Measurements from ENCODE around the gene ZFP91.

The ZFP91 gene

DNA sequence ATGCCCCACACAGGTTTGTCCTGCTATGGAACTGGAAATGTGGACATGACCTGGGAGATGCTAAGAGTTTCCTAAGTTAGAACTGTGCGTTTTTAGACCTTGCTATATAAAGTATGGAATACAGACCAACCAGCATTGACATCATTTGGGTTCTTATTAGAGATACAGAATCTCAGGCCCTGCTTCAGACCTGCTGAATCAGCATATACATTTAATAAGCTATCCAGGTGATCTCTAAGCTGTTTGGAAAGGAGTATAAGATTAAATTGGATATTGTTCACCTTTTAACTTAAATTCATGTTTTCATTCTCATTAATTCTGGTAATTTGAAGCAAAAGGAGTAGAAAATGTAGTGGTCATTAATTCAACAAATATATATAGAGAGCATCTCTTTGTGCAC lies 36.7 kb downstream of the ZFP91 start:
- H3K4me3 ChIP-seq (ENCODE audit: low read depth, low read length): no peak overlapping the region
- TF ChIP-seq, protein P1, sequence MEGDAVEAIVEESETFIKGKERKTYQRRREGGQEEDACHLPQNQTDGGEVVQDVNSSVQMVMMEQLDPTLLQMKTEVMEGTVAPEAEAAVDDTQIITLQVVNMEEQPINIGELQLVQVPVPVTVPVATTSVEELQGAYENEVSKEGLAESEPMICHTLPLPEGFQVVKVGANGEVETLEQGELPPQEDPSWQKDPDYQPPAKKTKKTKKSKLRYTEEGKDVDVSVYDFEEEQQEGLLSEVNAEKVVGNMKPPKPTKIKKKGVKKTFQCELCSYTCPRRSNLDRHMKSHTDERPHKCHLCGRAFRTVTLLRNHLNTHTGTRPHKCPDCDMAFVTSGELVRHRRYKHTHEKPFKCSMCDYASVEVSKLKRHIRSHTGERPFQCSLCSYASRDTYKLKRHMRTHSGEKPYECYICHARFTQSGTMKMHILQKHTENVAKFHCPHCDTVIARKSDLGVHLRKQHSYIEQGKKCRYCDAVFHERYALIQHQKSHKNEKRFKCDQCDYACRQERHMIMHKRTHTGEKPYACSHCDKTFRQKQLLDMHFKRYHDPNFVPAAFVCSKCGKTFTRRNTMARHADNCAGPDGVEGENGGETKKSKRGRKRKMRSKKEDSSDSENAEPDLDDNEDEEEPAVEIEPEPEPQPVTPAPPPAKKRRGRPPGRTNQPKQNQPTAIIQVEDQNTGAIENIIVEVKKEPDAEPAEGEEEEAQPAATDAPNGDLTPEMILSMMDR (IDR thresholded peaks at IDR 0.05; ENCODE audit: insufficient read depth, low read depth, low read length, missing control alignments): no peak
- no peak for DNase-seq (ENCODE audit: low read depth)

DNA sequence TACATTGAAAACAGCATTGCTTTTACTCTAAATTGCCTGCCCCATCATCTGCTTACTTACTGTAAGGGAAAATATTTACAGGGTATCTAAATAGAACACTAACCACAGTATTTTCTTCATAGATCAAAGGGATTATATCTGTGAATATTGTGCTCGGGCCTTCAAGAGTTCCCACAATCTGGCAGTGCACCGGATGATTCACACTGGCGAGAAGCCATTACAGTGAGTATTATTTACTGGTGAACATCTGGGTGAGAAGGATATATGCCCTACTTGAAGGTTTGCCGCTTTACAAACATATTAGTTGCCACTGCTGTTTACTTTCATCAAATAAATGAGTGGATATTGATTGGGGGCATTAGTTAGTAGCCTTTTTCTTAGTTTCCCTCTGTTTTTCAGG lies 37.7 kb downstream of the ZFP91 start:
- DNase-seq (ENCODE audit: low read depth): no peak
- H3K4me3 ChIP-seq (ENCODE audit: low read depth, low read length): no peak overlapping the region
- TF ChIP-seq, protein P1 (IDR thresholded peaks at IDR 0.05; ENCODE audit: insufficient read depth, low read depth, low read length, missing control alignments): no peak

DNA sequence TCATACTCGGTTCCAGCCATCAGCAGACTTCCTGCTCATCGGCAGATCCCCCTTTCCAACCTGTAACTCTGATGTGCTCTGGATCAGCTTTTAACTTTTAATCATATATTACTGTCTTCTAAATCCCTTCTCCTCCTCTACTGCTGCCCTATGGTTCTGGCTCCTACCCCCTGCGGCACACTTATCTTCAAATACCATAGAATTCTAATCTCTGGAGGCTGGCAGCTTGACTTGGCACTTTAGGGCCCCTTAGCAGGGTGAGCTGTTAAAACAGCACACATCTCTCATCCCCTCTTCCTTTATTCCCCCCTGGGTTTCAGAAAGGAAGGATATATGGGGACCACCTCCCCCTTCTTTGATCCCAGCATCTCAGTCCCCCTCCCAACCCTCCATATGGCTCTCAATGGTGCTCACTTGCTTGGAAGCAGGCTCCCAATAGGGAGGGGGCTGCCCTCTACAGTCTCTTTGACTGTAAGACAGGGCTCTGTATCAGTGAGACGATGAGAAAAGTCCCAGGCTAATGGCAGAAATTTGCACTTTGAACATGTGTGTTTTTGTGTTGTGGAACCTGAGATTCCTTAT lies 39.2 kb downstream of the ZFP91 start:
- no peak overlapping the region for H3K4me3 ChIP-seq (ENCODE audit: low read depth, low read length)
- DNase-seq (ENCODE audit: low read depth): no peak
- TF ChIP-seq, protein P1 (IDR thresholded peaks at IDR 0.05; ENCODE audit: insufficient read depth, low read depth, low read length, missing control alignments): peak; percentile 17

DNA sequence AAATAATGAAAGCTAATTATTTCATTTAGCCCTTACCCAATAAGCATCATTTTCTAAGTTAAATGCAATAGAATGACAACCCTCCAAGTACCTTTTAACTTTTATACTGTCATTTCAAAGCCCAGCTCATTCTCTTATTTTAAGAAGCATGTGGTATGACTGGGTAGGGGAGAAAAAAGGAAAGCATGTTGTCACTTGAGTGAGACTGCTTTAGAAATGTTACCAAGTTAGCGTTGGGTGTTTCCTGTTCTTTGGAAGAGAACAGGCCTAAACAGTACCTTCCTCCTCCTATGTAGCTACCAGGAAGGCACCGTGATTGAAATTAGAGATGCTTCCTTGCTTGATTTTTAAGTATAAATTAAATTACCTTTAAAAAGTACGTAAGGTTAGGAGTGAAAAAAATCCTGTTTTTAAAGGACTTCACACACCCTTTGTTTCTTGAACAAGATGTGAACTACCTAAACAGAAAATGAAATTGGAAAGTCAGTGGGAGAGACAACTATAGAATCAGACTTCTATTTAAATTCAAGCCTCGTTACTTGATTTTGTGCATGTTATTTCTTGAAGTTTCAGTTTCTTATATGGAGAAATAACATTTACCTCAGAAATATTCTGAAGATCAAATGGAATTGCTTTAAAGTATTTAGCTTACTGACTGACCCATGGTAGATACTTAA lies 42.9 kb downstream of the ZFP91 start:
- TF ChIP-seq, protein P1 (IDR thresholded peaks at IDR 0.05; ENCODE audit: insufficient read depth, low read depth, low read length, missing control alignments): no peak
- peak; percentile 39 for DNase-seq (ENCODE audit: low read depth)
- H3K4me3 ChIP-seq (ENCODE audit: low read depth, low read length): no peak overlapping the region

DNA sequence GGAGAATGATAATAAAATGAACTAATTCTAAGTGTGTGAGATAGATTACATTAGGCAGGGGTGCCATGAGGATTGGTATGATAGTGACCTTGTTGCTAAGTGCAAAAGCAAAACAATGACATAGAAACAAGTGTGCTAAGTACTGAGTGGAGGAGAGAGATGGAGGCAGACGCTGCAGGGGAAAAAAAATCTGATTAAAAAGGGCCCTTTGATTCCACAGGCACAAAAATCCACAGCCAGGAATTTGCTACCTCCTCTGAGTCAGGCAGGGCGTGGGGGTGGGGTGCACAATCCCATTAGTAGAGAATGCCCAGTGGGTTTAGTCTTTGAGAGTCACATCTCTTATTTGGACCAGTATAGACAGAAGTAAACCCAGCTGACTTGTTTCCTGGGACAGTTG lies 43.5 kb downstream of the ZFP91 start, which contains the start of gene CNTF:
CNTF (plus strand) TSS at position 322 of the 400 bp plus-strand sequence. CDS start 88 bp downstream, outside the sequence.
- H3K4me3 ChIP-seq (ENCODE audit: low read depth, low read length): no peak within 1 kb of the TSS
- TF ChIP-seq, protein P1 (IDR thresholded peaks at IDR 0.05; ENCODE audit: insufficient read depth, low read depth, low read length, missing control alignments): no peak
- no peak for DNase-seq (ENCODE audit: low read depth)

DNA sequence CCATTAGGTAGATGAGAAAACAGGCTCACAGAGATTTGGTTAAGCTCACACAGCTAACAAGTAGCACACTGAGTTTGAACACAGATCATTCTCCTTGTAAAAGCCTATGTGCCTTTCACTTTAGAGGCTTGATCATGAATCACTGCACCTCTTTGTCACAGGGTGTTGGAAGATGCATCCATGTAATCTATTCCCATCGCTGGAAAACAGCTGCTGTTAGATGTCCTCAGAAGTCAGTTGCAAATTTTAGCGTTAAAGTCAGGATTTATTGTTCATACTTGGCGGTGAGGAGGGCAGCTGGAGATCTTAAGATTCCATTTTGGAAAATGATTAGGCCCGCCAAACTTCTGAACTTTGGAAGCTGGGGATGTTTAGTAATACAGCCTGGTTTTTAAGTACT lies 46.2 kb downstream of the ZFP91 start:
- no peak overlapping the region for H3K4me3 ChIP-seq (ENCODE audit: low read depth, low read length)
- TF ChIP-seq, protein P1 (IDR thresholded peaks at IDR 0.05; ENCODE audit: insufficient read depth, low read depth, low read length, missing control alignments): no peak
- no peak for DNase-seq (ENCODE audit: low read depth)
